ENCODE data around the gene SCN1B.
"Not testable (repeated sequence)": the region's sequence is repeated elsewhere in the genome, so short reads cannot be mapped to it uniquely, and the experiment has no call there.

SCN1B gene

GRCh38 chr19:35021016-35021415, 9.3 kb upstream of the SCN1B start:
- H3K9me3 ChIP-seq (ENCODE audit: control insufficient read depth, insufficient read depth, low read length) = no peaks in the 10 kb centered on the region
- H3K36me3 ChIP-seq (ENCODE audit: insufficient read depth, low read length) = peaks cover 25% of the 10 kb centered on the region
- no peak overlapping the region for H3K9ac ChIP-seq (ENCODE audit: low read depth, low read length)
- H3K4me1 ChIP-seq (ENCODE audit: insufficient read depth, low read length) = no peaks in the 10 kb centered on the region

- no peak overlapping the region for H3K9ac ChIP-seq (ENCODE audit: low read depth, low read length)
- no peaks in the 10 kb centered on the region for H3K4me1 ChIP-seq (ENCODE audit: insufficient read depth, low read length)
- peaks cover 22% of the 10 kb centered on the region for H3K36me3 ChIP-seq (ENCODE audit: insufficient read depth, low read length)
- H3K9me3 ChIP-seq (ENCODE audit: control insufficient read depth, insufficient read depth, low read length) = no peaks in the 10 kb centered on the region
Measured at GRCh38 chr19:35021596-35021995, 8.7 kb upstream of the SCN1B start.

DNA sequence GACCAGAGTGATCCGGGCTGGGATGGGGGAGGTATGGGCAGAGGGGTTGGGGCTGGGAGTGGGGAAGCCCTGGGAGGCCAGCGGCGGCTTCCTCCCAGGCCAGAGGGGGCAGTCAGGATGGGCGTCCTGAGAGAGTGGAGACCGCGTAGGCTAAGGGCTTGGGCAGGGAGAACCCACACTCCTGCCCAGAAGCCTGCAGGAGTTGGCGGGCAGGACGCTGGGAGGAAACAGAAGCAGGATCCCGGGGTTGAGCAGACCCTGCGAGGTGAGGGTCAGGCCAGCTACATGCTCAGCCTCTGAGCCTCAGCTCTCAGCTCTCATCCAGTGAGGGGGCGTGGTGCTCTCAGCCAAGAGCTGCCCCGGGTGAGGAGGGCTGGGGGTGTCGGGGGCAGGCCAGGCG, 7.8 kb upstream of the SCN1B start:
- H3K36me3 ChIP-seq (ENCODE audit: insufficient read depth, low read length) = peaks cover 22% of the 10 kb centered on the region
- H3K9ac ChIP-seq (ENCODE audit: low read depth, low read length) = no peak overlapping the region
- no peaks in the 10 kb centered on the region for H3K9me3 ChIP-seq (ENCODE audit: control insufficient read depth, insufficient read depth, low read length)
- no peaks in the 10 kb centered on the region for H3K4me1 ChIP-seq (ENCODE audit: insufficient read depth, low read length)

GRCh38 chr19:35023428-35023827, 6.8 kb upstream of the SCN1B start:
- peaks cover 22% of the 10 kb centered on the region for H3K36me3 ChIP-seq (ENCODE audit: insufficient read depth, low read length)

GRCh38 chr19:35024095-35024494, 6.2 kb upstream of the SCN1B start:
- Histone ChIP-seq H3K9ac (ENCODE audit: low read depth, low read length) (no peak overlapping the region), H3K36me3 (ENCODE audit: insufficient read depth, low read length) (peaks cover 22% of the 10 kb centered on the region), H3K4me1 (ENCODE audit: insufficient read depth, low read length) (no peaks in the 10 kb centered on the region)

More at GRCh38 chr19:35023428-35023827, 6.8 kb upstream of the SCN1B start:
- Histone ChIP-seq H3K4me1 (ENCODE audit: insufficient read depth, low read length) (no peaks in the 10 kb centered on the region), H3K9ac (ENCODE audit: low read depth, low read length) (no peak overlapping the region), H3K9me3 (ENCODE audit: control insufficient read depth, insufficient read depth, low read length) (no peaks in the 10 kb centered on the region)

DNA sequence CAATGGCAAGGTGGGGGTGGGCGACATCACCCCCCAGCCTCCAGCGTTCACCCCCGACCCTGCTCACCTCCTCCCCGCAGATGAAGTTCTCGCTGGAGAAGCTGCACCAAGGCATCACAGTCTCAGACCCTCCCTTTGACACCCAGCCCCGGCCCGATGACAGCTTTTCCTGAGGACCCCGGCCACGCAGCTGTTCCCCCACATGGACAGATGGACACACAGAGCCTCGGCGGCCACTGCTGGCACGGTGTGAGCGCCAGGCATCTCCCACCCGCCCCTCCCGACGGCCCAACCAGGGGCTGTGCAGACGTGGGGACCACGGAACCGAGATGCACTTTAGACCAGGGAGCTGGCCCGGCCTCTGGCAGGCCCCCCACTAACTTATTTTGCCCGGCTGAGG, 4.3 kb upstream of the SCN1B start:
- H3K4me1 ChIP-seq (ENCODE audit: insufficient read depth, low read length) = no peaks in the 10 kb centered on the region
- no peak overlapping the region for H3K9ac ChIP-seq (ENCODE audit: low read depth, low read length)
- no peaks in the 10 kb centered on the region for H3K9me3 ChIP-seq (ENCODE audit: control insufficient read depth, insufficient read depth, low read length)
- H3K36me3 ChIP-seq (ENCODE audit: insufficient read depth, low read length) = peaks cover 19% of the 10 kb centered on the region

More at GRCh38 chr19:35024095-35024494, 6.2 kb upstream of the SCN1B start:
- H3K9me3 ChIP-seq (ENCODE audit: control insufficient read depth, insufficient read depth, low read length) = no peaks in the 10 kb centered on the region

DNA sequence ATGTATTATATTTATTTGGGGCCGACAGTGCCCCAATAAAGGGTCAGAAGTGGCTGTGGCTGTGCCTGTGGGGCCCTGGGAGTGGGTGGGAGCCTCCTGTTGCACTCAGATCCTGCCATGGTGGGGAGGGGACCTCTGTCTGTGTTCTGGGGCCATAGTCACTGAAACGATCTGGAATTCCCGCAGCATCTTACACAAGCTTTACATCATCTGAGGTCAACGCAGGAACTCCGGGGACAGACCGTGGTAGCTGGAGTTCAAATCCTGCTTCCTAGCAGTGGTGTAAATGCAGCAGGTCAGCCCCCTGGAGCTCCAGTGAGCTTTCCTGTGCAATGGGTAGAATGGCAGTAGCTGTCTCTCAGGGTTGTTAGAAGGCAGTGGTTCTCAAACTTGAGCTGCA, 3.9 kb upstream of the SCN1B start:
- Histone ChIP-seq H3K4me1 (ENCODE audit: insufficient read depth, low read length) (0 out of 2 replicates have a peak, but pooled peaks cover under 1% of the 10 kb centered on the region), H3K9me3 (ENCODE audit: control insufficient read depth, insufficient read depth, low read length) (no peaks in the 10 kb centered on the region), H3K9ac (ENCODE audit: low read depth, low read length) (no peak overlapping the region), H3K36me3 (ENCODE audit: insufficient read depth, low read length) (peaks cover 19% of the 10 kb centered on the region)

- Histone ChIP-seq H3K4me1 (ENCODE audit: insufficient read depth, low read length) (peaks cover 7% of the 10 kb centered on the region; the same call in 1 of the 2 replicates), H3K9me3 (ENCODE audit: control insufficient read depth, insufficient read depth, low read length) (no peaks in the 10 kb centered on the region), H3K36me3 (ENCODE audit: insufficient read depth, low read length) (peaks cover 19% of the 10 kb centered on the region), H3K9ac (ENCODE audit: low read depth, low read length) (no peak overlapping the region)
Measured at GRCh38 chr19:35027009-35027408, 3.3 kb upstream of the SCN1B start.

GRCh38 chr19:35027851-35028599, 2.2 kb upstream of the SCN1B start:
- peaks cover 19% of the 10 kb centered on the region for H3K36me3 ChIP-seq (ENCODE audit: insufficient read depth, low read length)
- no peaks in the 10 kb centered on the region for H3K9me3 ChIP-seq (ENCODE audit: control insufficient read depth, insufficient read depth, low read length)
- no peak overlapping the region for H3K9ac ChIP-seq (ENCODE audit: low read depth, low read length)
- peaks cover 10% of the 10 kb centered on the region; the same call in 1 of the 2 replicates for H3K4me1 ChIP-seq (ENCODE audit: insufficient read depth, low read length)

- H3K9ac ChIP-seq (ENCODE audit: low read depth, low read length); H3K4me1 ChIP-seq (ENCODE audit: insufficient read depth, low read length); H3K9me3 ChIP-seq (ENCODE audit: control insufficient read depth, insufficient read depth, low read length): not testable (repeated sequence)
- peaks cover 19% of the 10 kb centered on the region for H3K36me3 ChIP-seq (ENCODE audit: insufficient read depth, low read length)
Measured at GRCh38 chr19:35028600-35028885, 1.7 kb upstream of the SCN1B start.

GRCh38 chr19:35029275-35029736, 964 bp upstream of the SCN1B start:
- H3K4me1 ChIP-seq (ENCODE audit: insufficient read depth, low read length); H3K9ac ChIP-seq (ENCODE audit: low read depth, low read length); H3K9me3 ChIP-seq (ENCODE audit: control insufficient read depth, insufficient read depth, low read length): not testable (repeated sequence)
- H3K36me3 ChIP-seq (ENCODE audit: insufficient read depth, low read length) = peaks cover 14% of the 10 kb centered on the region

GRCh38 chr19:35029737-35030256, 473 bp upstream of the SCN1B start:
- Histone ChIP-seq H3K9ac (ENCODE audit: low read depth, low read length) (peak overlapping the region; percentile 57; the same call in 1 of the 2 replicates), H3K36me3 (ENCODE audit: insufficient read depth, low read length) (peaks cover 12% of the 10 kb centered on the region), H3K9me3 (ENCODE audit: control insufficient read depth, insufficient read depth, low read length) (no peaks in the 10 kb centered on the region), H3K4me1 (ENCODE audit: insufficient read depth, low read length) (peaks cover 10% of the 10 kb centered on the region; the same call in 1 of the 2 replicates)

DNA sequence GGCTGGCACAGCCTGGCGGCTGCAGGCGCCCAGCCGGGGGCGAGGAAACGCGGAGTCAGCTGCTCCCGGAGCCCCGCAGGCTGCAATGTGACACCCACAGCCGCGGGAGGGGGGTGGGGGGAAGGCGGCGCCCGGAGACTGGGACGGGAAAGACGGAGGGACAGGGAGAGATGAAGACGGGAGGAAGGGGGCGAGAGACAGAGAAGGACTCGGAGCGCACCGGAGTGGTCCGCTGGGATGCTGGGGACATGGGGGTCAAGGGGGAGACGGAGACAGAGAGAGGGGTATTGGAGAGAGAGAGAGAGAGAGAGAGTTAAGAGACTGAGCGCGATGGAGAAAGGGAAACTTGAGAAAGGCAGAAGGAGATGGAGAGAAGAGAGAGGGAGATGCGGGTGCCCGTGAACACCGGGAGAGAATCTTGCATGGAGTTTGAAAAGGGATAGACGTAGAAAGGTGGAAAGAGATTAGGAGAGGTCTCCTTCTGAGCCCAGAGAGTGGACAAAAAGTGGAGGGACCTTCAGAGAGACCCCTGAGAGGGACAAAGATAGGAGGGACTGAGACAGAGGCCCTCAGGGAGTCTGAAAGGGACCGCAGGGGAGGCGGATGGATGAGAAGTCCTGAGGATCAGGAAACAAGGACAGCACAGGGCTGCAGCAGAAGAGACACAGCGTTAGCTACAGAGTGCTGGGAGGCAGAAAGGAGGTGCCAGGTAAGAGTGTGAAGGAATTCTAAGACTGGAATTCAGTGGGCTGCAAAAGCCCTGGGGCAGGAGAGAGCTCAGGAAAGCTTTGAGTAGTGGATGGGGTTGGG, 1.0 kb downstream of the SCN1B start:
- Histone ChIP-seq H3K36me3 (ENCODE audit: insufficient read depth, low read length) (peaks cover 12% of the 10 kb centered on the region), H3K9ac (ENCODE audit: low read depth, low read length) (peak overlapping the region; percentile 74), H3K9me3 (ENCODE audit: control insufficient read depth, insufficient read depth, low read length) (no peaks in the 10 kb centered on the region), H3K4me1 (ENCODE audit: insufficient read depth, low read length) (peaks cover 10% of the 10 kb centered on the region; the same call in 1 of the 2 replicates)

- no peaks in the 10 kb centered on the region for H3K9me3 ChIP-seq (ENCODE audit: control insufficient read depth, insufficient read depth, low read length)
- H3K36me3 ChIP-seq (ENCODE audit: insufficient read depth, low read length) = peaks cover 3% of the 10 kb centered on the region; the same call in 1 of the 2 replicates
- H3K9ac ChIP-seq (ENCODE audit: low read depth, low read length) = no peak overlapping the region
- H3K4me1 ChIP-seq (ENCODE audit: insufficient read depth, low read length) = peaks cover 10% of the 10 kb centered on the region; the same call in 1 of the 2 replicates
Measured at GRCh38 chr19:35032356-35032865, 2.1 kb downstream of the SCN1B start.

All from ES-I3 (cell line).